IPS DF 4.7 (cell line): ENCODE results near the gene ZNF660.
A peak's percentile ranks its signal among the peaks of the same experiment; 100 is the strongest.

Experiments
- DNase-seq: peaks from one replicate; pipeline ENCODE4 v3.0.0-alpha.2; 2013; ENCODE audit warnings: low spot score; ENCODE audit errors: extremely low read depth

ZNF660 gene

DNA sequence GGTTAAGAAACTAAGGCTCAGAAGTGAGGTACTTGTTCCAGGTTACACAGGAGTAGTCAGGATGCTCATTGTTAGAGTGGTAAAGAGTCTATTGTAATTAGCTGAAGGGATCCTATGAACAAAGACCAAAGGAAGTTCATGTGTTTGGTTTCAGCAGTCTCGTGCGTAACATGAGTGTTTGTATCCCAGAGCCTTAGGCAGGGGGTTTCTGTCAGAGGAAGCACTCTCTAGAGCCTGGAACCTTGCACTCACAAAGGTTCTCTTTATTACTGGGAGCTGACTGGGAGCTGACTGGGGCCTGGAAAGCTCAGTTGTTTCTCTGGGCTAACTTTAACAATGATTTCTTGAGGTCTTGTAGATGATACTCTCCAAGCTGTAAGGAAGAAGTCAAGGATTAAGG lies 44.0 kb downstream of the ZNF660 start:
- no peak for DNase-seq

DNA sequence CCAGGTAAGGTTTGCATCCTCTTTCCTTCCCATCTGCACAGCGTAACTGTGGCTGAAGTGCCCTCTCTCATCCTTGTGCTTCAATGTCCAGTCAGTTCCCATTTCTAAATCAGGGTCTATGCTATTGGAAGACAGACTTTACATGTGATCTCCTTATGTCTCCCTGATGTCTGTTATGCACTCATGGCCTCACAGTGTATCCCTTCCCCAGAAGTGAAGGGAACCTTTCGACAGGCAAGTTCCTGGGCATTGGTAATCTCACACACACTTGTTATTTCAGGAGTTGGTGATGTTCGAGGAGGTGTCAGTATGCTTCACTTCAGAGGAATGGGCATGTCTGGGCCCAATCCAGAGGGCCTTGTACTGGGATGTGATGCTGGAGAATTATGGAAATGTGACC lies 47.4 kb downstream of the ZNF660 start:
- no peak for DNase-seq

DNA sequence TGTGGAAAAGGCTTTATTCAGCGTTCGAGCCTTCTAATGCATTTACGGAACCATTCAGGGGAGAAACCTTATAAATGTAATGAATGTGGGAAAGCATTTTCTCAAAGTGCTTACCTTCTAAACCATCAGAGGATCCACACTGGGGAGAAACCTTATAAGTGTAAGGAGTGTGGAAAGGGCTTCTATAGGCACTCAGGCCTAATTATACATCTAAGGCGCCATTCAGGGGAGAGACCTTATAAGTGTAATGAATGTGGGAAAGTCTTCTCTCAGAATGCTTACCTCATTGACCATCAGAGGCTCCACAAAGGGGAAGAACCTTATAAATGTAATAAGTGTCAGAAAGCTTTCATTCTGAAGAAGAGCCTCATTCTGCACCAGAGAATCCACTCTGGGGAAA lies 57.6 kb downstream of the ZNF660 start:
- DNase-seq = no peak

DNA sequence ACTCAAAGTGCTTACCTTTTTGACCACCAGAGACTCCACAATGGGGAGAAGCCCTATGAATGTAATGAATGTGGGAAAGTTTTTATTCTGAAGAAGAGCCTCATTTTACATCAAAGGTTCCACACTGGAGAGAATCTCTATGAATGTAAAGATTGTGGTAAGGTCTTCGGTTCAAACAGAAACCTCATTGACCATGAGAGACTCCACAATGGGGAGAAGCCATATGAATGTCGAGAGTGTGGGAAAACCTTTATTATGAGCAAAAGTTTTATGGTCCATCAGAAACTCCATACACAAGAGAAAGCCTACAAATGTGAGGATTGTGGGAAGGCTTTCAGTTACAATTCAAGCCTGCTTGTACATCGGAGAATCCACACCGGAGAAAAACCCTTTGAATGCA lies 58.3 kb downstream of the ZNF660 start:
- no peak for DNase-seq

DNA sequence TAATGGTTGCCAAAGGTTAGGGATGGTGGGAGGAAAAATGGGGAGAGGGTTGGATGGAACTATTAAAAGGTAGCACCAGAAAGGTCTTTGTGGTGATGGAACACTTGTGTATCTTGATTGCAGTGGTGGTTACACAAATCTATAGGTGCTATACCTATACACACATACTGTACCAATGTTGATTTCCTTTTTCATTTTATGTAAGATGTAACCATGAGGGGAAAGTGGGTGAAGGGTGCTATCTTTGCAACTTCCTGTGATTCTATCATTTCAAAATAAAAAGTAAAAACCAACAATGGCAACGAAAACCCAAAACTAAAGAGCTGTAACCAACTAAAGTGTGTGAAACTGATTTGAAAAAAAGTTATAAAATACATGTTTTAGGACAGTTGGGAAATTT lies 63.0 kb downstream of the ZNF660 start:
- DNase-seq = no peak

DNA sequence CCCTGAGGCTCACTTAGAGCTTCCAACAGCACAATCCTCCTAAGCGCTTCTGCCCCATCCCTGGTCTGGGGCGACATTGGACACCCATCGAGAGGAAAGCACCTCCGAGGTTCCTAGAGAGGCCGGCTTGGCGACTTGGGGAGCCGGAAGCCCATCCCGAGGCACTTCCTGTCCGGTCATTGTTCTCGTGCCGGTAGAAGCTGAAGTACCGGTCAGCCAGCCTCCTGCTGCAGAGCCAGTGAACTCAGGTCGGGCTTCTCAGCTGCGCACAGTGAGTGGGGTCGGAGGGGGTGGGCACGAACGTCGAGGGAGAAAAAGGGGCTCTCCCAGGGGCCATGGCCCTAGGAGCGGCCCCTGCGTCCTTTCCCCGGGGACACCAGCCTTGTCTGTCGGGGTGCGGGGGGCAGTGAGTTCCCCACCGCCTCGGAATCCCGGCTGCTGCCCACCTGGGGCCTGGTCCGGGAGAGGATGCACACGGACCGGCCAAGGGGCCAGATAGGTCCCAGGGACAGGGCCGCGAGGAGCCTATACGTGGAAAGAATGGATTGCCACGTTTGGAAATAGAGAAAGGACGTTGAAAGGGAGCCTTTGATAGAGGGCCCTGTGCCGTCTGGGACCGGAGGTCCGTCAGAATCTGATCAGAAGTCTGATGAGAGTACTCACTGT lies 63.9 kb downstream of the ZNF660 start, which contains the start of gene ZNF35:
Gene ZNF35, plus strand, starts transcription at position 169 of the 666 bp plus-strand sequence. CDS start 2,336 bp downstream, outside the sequence.
- DNase-seq = peak; percentile 84
